ENCODE measurements around the gene TNS3. TPM values are rescaled to one million over a fixed set of nuclear protein-coding genes. Genes with fewer than 3 reads are reported as not detected.

TNS3 gene
- total and polyA plus RNA-seq, 2 donors (not counting 1 experiment from before 2014, with no cell fraction given) = 11.4 to 77.5 TPM

- DNase-seq (peak; percentile 48), ATAC-seq (ENCODE audit: low read depth) (no peak)
- H3K4me3 ChIP-seq (ENCODE audit: control extremely low read depth in 1 of 5, extremely low read depth in 1 of 5, insufficient read depth in 1 of 5, low read depth in 2 of 5, low read length in 4 of 5) = peak overlapping the region in 1 of 5 experiments; percentile 2
- peaks cover 39% of the 10 kb centered on the region for H3K79me2 ChIP-seq (ENCODE audit: control insufficient read depth, insufficient read depth, low read length)
- H3K36me3 ChIP-seq (replicated peaks in 1 of 2; ENCODE audit: control extremely low read depth in 1 of 2, control insufficient read depth in 1 of 2, extremely low read depth in 1 of 2, insufficient read depth in 2 of 2, low read length in 1 of 2) = no peaks in the 10 kb centered on the region
- H2AFZ ChIP-seq (ENCODE audit: insufficient read depth, low read depth, low read length, poor library complexity, severe bottlenecking) = no peak overlapping the region
- Mint-ChIP-seq H3K4me1 (peaks cover 68% of the 10 kb centered on the region), H3K27me3 (no peaks in the 10 kb centered on the region), H3K9me3 (ENCODE audit: insufficient read depth) (no peaks in the 10 kb centered on the region), H3K27ac (peak overlapping the region; percentile 87), H3K4me3 (peak overlapping the region; percentile 72)
- no peaks in the 10 kb centered on the region for H3K9me3 ChIP-seq (ENCODE audit: control extremely low read depth in 1 of 3, control insufficient read depth in 2 of 3, insufficient read depth in 1 of 3, low read length in 2 of 3)
- peak overlapping the region; percentile 4 to 62 for H3K27ac ChIP-seq (ENCODE audit: low read length in 2 of 2)
- ChIA-PET POLR2A (interaction anchor here (1.4 kb wide), 1 partner anchor 191 kb away, joined by 6 read pairs; no protein-coding TSS in a partner anchor), CTCF (interaction anchor here (0.8 to 2.3 kb wide), 3 partner anchors 192 to 339 kb away, joined by 3 to 14 read pairs (median 3); no protein-coding TSS in a partner anchor)
- no peaks in the 10 kb centered on the region for H3K27me3 ChIP-seq (replicated peaks in 1 of 4; ENCODE audit: control extremely low read depth in 1 of 4, control insufficient read depth in 3 of 4, insufficient read depth in 4 of 4, low read length in 3 of 4)
- peaks cover 18% of the 10 kb centered on the region for H4K20me1 ChIP-seq (ENCODE audit: control insufficient read depth, insufficient read depth, low read length, poor library complexity, severe bottlenecking)
- intact Hi-C loops (cut with micrococcal nuclease) = loop anchor here (2.0 to 10.0 kb wide), 5 partner anchors 15 to 607 kb away; partner anchors contain the start of genes TNS3 and UPP1
- WGBS (ENCODE audit: insufficient coverage) = 66% methylated on average over 12 of the region's 12 CpGs
- peak overlapping the region; percentile 16 for H3K9ac ChIP-seq (ENCODE audit: low read length)
- peak overlapping the region; percentile 61 for H3K4me2 ChIP-seq (replicated peaks; ENCODE audit: low read depth, low read length, poor library complexity, severe bottlenecking)
- TF ChIP-seq EZH2 (IDR thresholded peaks at IDR 0.05; ENCODE audit: borderline replicate concordance, insufficient read depth, low read depth, low read length, poor library complexity, severe bottlenecking) = no peak
- no peak for TF ChIP-seq CTCF (IDR thresholded peaks at IDR 0.05)
- H3K4me1 ChIP-seq (ENCODE audit: control insufficient read depth in 2 of 2, insufficient read depth in 2 of 2, low read length in 2 of 2) = peaks cover 44 to 48% of the 10 kb centered on the region in 2 donors
Measured at GRCh38 chr7:47479821-47480575, 101.9 kb downstream of the TNS3 start.

Measured in B cell (primary cell).